ENCODE measurements around the gene FAT1.

FAT1 gene

GRCh38 chr4:186634591-186635128, 89.0 kb downstream of the FAT1 start:
- H3K36me3 ChIP-seq (ENCODE audit: control insufficient read depth, low read length) = no peaks in the 10 kb centered on the region
- H3K4me1 ChIP-seq (ENCODE audit: control insufficient read depth, low read length) = no peaks in the 10 kb centered on the region
- H3K27ac ChIP-seq (ENCODE audit: low read depth, low read length) = no peak overlapping the region
- no peaks in the 10 kb centered on the region for H3K79me2 ChIP-seq (ENCODE audit: control insufficient read depth, low read length)
- no peaks in the 10 kb centered on the region for H3K27me3 ChIP-seq (ENCODE audit: control insufficient read depth, low read length)
- no peaks in the 10 kb centered on the region for H3K9me2 ChIP-seq (replicated peaks; ENCODE audit: control insufficient read depth, low read length)
- H3K4me3 ChIP-seq (ENCODE audit: low read length) = no peak overlapping the region
- no peaks in the 10 kb centered on the region for H4K20me1 ChIP-seq (ENCODE audit: control insufficient read depth, insufficient read depth, low read depth, low read length)
- H3K9me3 ChIP-seq (ENCODE audit: control insufficient read depth, insufficient read depth, low read length) = no peaks in the 10 kb centered on the region
- H3K4me2 ChIP-seq (ENCODE audit: low read length) = no peak overlapping the region
- TF ChIP-seq CTCF (IDR thresholded peaks at IDR 0.05; ENCODE audit: low read depth, low read length, poor library complexity, severe bottlenecking) = no peak
- no peak for TF ChIP-seq EZH2phosphoT487 (IDR thresholded peaks at IDR 0.05; ENCODE audit: borderline replicate concordance, low read length)
- H3F3A ChIP-seq (ENCODE audit: control insufficient read depth, insufficient read depth) = no peaks in the 10 kb centered on the region

- no peak overlapping the region for H3K27ac ChIP-seq (ENCODE audit: low read depth, low read length)
- H3K9me3 ChIP-seq (ENCODE audit: control insufficient read depth, insufficient read depth, low read length) = no peaks in the 10 kb centered on the region
- H4K20me1 ChIP-seq (ENCODE audit: control insufficient read depth, insufficient read depth, low read depth, low read length) = no peaks in the 10 kb centered on the region
- TF ChIP-seq CTCF (IDR thresholded peaks at IDR 0.05; ENCODE audit: low read depth, low read length, poor library complexity, severe bottlenecking) = no peak
- TF ChIP-seq EZH2phosphoT487 (IDR thresholded peaks at IDR 0.05; ENCODE audit: borderline replicate concordance, low read length) = no peak
- no peak overlapping the region for H3K4me3 ChIP-seq (ENCODE audit: low read length)
- H3K27me3 ChIP-seq (ENCODE audit: control insufficient read depth, low read length) = no peaks in the 10 kb centered on the region
- H3F3A ChIP-seq (ENCODE audit: control insufficient read depth, insufficient read depth) = no peaks in the 10 kb centered on the region
- H3K4me1 ChIP-seq (ENCODE audit: control insufficient read depth, low read length) = no peaks in the 10 kb centered on the region
- H3K4me2 ChIP-seq (ENCODE audit: low read length) = no peak overlapping the region
- H3K36me3 ChIP-seq (ENCODE audit: control insufficient read depth, low read length) = no peaks in the 10 kb centered on the region
- H3K9me2 ChIP-seq (replicated peaks; ENCODE audit: control insufficient read depth, low read length) = no peaks in the 10 kb centered on the region
- H3K79me2 ChIP-seq (ENCODE audit: control insufficient read depth, low read length) = no peaks in the 10 kb centered on the region
These were observed 89.8 kb downstream of the FAT1 start for GRCh38 chr4:186633844-186634243.

GRCh38 chr4:186630128-186630527, 93.5 kb downstream of the FAT1 start:
- TF ChIP-seq CTCF (IDR thresholded peaks at IDR 0.05; ENCODE audit: low read depth, low read length, poor library complexity, severe bottlenecking) = no peak
- Histone ChIP-seq H3K9me3 (ENCODE audit: control insufficient read depth, insufficient read depth, low read length) (no peaks in the 10 kb centered on the region; the same call in 1 of the 2 replicates), H3F3A (ENCODE audit: control insufficient read depth, insufficient read depth) (no peaks in the 10 kb centered on the region), H3K79me2 (ENCODE audit: control insufficient read depth, low read length) (no peaks in the 10 kb centered on the region), H3K4me1 (ENCODE audit: control insufficient read depth, low read length) (no peaks in the 10 kb centered on the region), H4K20me1 (ENCODE audit: control insufficient read depth, insufficient read depth, low read depth, low read length) (no peaks in the 10 kb centered on the region), H3K9me2 (replicated peaks; ENCODE audit: control insufficient read depth, low read length) (no peaks in the 10 kb centered on the region), H3K4me2 (ENCODE audit: low read length) (no peak overlapping the region), H3K27me3 (ENCODE audit: control insufficient read depth, low read length) (no peaks in the 10 kb centered on the region), H3K4me3 (ENCODE audit: low read length) (no peak overlapping the region), H3K36me3 (ENCODE audit: control insufficient read depth, low read length) (no peaks in the 10 kb centered on the region), H3K27ac (ENCODE audit: low read depth, low read length) (no peak overlapping the region)

All from DOHH2 (cell line).